KMS-11 (cell line): Measurements from ENCODE around the gene C1orf116.

Experiments used
- H2AFZ ChIP-seq: fragments of 200-600 bp; sonication (generic); 2 replicates; pipeline ENCODE4 v1.6.1; 2016; ENCODE audit warnings: antibody characterized with exemption, mixed run types, low read depth
- H3K27ac ChIP-seq: fragments of 200-600 bp; sonication (generic); 2 replicates; pipeline ENCODE4 v1.6.1; 2016; ENCODE audit warnings: mild to moderate bottlenecking, mixed run types
- H3K27me3 ChIP-seq: fragments of 200-600 bp; sonication (generic); 2 replicates; pipeline ENCODE4 v1.6.1; 2017; ENCODE audit warnings: mild to moderate bottlenecking, low read depth, mixed run types, moderate library complexity; ENCODE audit not compliant: insufficient read depth
- H3K36me3 ChIP-seq: fragments of 200-600 bp; sonication (generic); 2 replicates; pipeline ENCODE4 v1.6.1; 2017; ENCODE audit warnings: mild to moderate bottlenecking, mixed run types; ENCODE audit not compliant: insufficient read depth
- H3K4me1 ChIP-seq: fragments of 200-600 bp; sonication (generic); 2 replicates; pipeline ENCODE4 v1.6.1; 2016; ENCODE audit warnings: mild to moderate bottlenecking, low read depth, mixed run types; ENCODE audit not compliant: poor library complexity, severe bottlenecking
- H3K4me2 ChIP-seq: fragments of 200-600 bp; sonication (generic); 2 replicates; pipeline ENCODE4 v1.7.0; 2016; ENCODE audit warnings: mild to moderate bottlenecking, mixed run types
- H3K4me3 ChIP-seq: fragments of 200-600 bp; sonication (generic); IDR thresholded peaks from 2 replicates; pipeline ENCODE4 v1.6.1; 2017; ENCODE audit warnings: low read depth, low read length, mixed read lengths; ENCODE audit not compliant: insufficient read depth
- H3K79me2 ChIP-seq: fragments of 200-600 bp; sonication (generic); 2 replicates; pipeline ENCODE4 v1.6.1; 2016; ENCODE audit warnings: low read depth, mixed run types; ENCODE audit not compliant: insufficient read depth
- H3K9ac ChIP-seq: fragments of 200-600 bp; sonication (generic); 2 replicates; pipeline ENCODE4 v1.6.1; 2016; ENCODE audit warnings: mild to moderate bottlenecking, mixed run types
- H4K20me1 ChIP-seq: fragments of 200-600 bp; sonication (generic); 2 replicates; pipeline ENCODE4 v1.6.1; 2016; ENCODE audit warnings: mild to moderate bottlenecking, mixed run types; ENCODE audit not compliant: insufficient read depth
- TF ChIP-seq, protein P1 (sequence below): fragments of 200-600 bp; sonication (generic); conservative IDR thresholded peaks from 2 replicates; pipeline ENCODE4 v1.6.1; 2017; ENCODE audit warnings: low read depth, mild to moderate bottlenecking, antibody characterized with exemption, low read length, moderate library complexity, mixed read lengths

C1orf116 gene

GRCh38 chr1:207073906-207074820, 41.6 kb upstream of the C1orf116 start:
- Histone ChIP-seq H3K4me2 (no peak overlapping the region), H3K4me3 (no peak overlapping the region), H3K36me3 (no peaks in the 10 kb centered on the region), H3K79me2 (no peaks in the 10 kb centered on the region), H4K20me1 (no peaks in the 10 kb centered on the region), H2AFZ (no peak overlapping the region), H3K27ac (no peak overlapping the region), H3K27me3 (no peaks in the 10 kb centered on the region), H3K4me1 (no peaks in the 10 kb centered on the region), H3K9ac (no peak overlapping the region)
- TF ChIP-seq, protein P1, sequence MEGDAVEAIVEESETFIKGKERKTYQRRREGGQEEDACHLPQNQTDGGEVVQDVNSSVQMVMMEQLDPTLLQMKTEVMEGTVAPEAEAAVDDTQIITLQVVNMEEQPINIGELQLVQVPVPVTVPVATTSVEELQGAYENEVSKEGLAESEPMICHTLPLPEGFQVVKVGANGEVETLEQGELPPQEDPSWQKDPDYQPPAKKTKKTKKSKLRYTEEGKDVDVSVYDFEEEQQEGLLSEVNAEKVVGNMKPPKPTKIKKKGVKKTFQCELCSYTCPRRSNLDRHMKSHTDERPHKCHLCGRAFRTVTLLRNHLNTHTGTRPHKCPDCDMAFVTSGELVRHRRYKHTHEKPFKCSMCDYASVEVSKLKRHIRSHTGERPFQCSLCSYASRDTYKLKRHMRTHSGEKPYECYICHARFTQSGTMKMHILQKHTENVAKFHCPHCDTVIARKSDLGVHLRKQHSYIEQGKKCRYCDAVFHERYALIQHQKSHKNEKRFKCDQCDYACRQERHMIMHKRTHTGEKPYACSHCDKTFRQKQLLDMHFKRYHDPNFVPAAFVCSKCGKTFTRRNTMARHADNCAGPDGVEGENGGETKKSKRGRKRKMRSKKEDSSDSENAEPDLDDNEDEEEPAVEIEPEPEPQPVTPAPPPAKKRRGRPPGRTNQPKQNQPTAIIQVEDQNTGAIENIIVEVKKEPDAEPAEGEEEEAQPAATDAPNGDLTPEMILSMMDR: no peak

GRCh38 chr1:207072233-207072632, 39.7 kb upstream of the C1orf116 start:
- TF ChIP-seq, protein P1: no peak
- Histone ChIP-seq H2AFZ (no peak overlapping the region), H3K36me3 (no peaks in the 10 kb centered on the region), H3K9ac (no peak overlapping the region), H3K79me2 (no peaks in the 10 kb centered on the region), H3K27ac (no peak overlapping the region), H3K4me2 (no peak overlapping the region), H3K4me3 (no peak overlapping the region), H3K4me1 (no peaks in the 10 kb centered on the region), H3K27me3 (no peaks in the 10 kb centered on the region), H4K20me1 (no peaks in the 10 kb centered on the region)

DNA sequence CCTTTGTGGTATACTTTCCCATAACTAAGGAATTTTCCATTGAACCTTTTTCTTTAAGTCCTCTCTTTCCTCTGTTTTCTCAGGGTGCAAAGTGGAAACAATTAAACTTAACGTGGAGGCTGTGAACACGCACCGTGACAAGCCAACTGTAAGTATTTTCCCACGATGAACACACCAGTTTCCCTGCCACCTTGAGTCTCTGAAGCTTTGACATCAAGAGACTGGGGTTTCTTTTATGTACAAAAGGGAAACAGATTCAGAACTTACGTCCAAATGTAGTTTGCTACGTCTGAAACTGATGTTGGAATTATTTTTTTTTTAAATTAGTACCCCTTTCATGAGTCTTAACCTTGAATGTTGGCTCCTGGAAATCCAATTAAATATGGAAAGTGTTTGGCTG, 38.9 kb upstream of the C1orf116 start:
- TF ChIP-seq, protein P1: no peak
- no peaks in the 10 kb centered on the region for H3K4me1 ChIP-seq
- no peaks in the 10 kb centered on the region for H3K27me3 ChIP-seq
- no peaks in the 10 kb centered on the region for H3K36me3 ChIP-seq
- no peaks in the 10 kb centered on the region for H3K79me2 ChIP-seq
- H3K4me3 ChIP-seq: no peak overlapping the region
- H3K27ac ChIP-seq: no peak overlapping the region
- no peak overlapping the region for H3K4me2 ChIP-seq
- no peaks in the 10 kb centered on the region for H4K20me1 ChIP-seq
- no peak overlapping the region for H3K9ac ChIP-seq
- H2AFZ ChIP-seq: no peak overlapping the region

GRCh38 chr1:207070811-207071210, 38.3 kb upstream of the C1orf116 start:
- H4K20me1 ChIP-seq: no peaks in the 10 kb centered on the region
- no peak overlapping the region for H3K4me2 ChIP-seq
- TF ChIP-seq, protein P1: no peak
- H3K27ac ChIP-seq: no peak overlapping the region
- H3K36me3 ChIP-seq: no peaks in the 10 kb centered on the region
- no peaks in the 10 kb centered on the region for H3K79me2 ChIP-seq
- no peaks in the 10 kb centered on the region for H3K4me1 ChIP-seq
- no peak overlapping the region for H3K9ac ChIP-seq
- no peak overlapping the region for H3K4me3 ChIP-seq
- no peaks in the 10 kb centered on the region for H3K27me3 ChIP-seq
- no peak overlapping the region for H2AFZ ChIP-seq
